ENCODE results near the gene FLCN. TPM values are rescaled to one million over a fixed set of nuclear protein-coding genes. Genes with fewer than 3 reads are reported as not detected.

Gene FLCN
- total and polyA plus RNA-seq, 2 experiments from 2014 or later, result 12.1 to 36.6 TPM

DNA sequence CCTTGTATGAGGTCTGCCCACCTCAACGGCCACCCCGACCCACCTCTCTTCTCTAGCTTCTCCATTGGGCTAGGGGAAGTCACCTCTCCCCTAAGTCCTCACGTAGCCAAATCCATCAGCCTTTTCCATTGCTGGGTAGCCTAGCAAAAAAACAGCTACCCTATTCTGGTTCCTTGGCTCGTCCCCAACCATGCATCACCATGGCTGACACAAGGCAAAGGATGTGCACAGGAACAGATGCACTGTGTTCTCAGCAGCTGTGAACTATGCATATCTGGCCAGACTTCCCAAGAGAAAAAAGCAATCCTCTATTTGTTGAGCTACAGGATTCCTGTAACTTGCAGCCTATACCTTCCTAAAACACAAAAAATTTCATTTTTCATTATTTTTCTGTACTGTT is 22.0 kb upstream of the FLCN start:
- H3K4me3 ChIP-seq, result no peak overlapping the region
- H3K9me3 Mint-ChIP-seq, result no peaks in the 10 kb centered on the region
- H3F3A ChIP-seq (replicated peaks; ENCODE audit: low read depth), result no peaks in the 10 kb centered on the region
- H4K20me1 ChIP-seq (replicated peaks; ENCODE audit: insufficient read depth), result no peaks in the 10 kb centered on the region; the same call in none of the 2 replicates
- no peak overlapping the region for H3K27ac Mint-ChIP-seq
- ATAC-seq, result no peak
- H3K27ac ChIP-seq (ENCODE audit: low read depth), result no peak overlapping the region
- 0 out of 2 replicates have a peak, but pooled peaks cover 3% of the 10 kb centered on the region for H3K79me2 ChIP-seq (replicated peaks; ENCODE audit: insufficient read depth)
- TF ChIP-seq CREB1 (CRISPR knock-in tag; IDR thresholded peaks at IDR 0.05; ENCODE audit: low read depth), result no peak
- no peak for TF ChIP-seq CTCF (conservative IDR thresholded peaks at IDR 0.05; ENCODE audit: low read depth in 2 of 2)
- no peak for TF ChIP-seq NANOG (IDR thresholded peaks at IDR 0.05; ENCODE audit: borderline replicate concordance)
- TF ChIP-seq POLR2AphosphoS5 (IDR thresholded peaks at IDR 0.05; ENCODE audit: low read depth), result no peak
- no peak for TF ChIP-seq STAT1 (IDR thresholded peaks at IDR 0.05; ENCODE audit: unreplicated experiment)
- no peaks in the 10 kb centered on the region for H3K9me2 ChIP-seq (ENCODE audit: insufficient read depth)
- H3K36me3 Mint-ChIP-seq (ENCODE audit: low read depth), result peaks cover 79% of the 10 kb centered on the region
- H3K27me3 Mint-ChIP-seq (ENCODE audit: insufficient read depth, low read depth, poor library complexity), result no peaks in the 10 kb centered on the region
- H3K4me3 Mint-ChIP-seq, result no peak overlapping the region
- no peak overlapping the region for H2AFZ ChIP-seq
- H3K36me3 ChIP-seq (ENCODE audit: insufficient read depth), result peaks cover 41% of the 10 kb centered on the region
- no peaks in the 10 kb centered on the region for H3K4me1 Mint-ChIP-seq
- H3K4me2 ChIP-seq, result no peak overlapping the region
- H3K27me3 ChIP-seq (ENCODE audit: insufficient read depth), result no peaks in the 10 kb centered on the region
- H3K4me1 ChIP-seq (ENCODE audit: insufficient read depth), result no peaks in the 10 kb centered on the region
- no peak for DNase-seq (ENCODE audit: low spot score)

- Mint-ChIP-seq H3K27me3 (ENCODE audit: insufficient read depth, low read depth, poor library complexity) (no peaks in the 10 kb centered on the region), H3K27ac (no peak overlapping the region), H3K4me1 (no peaks in the 10 kb centered on the region), H3K9me3 (no peaks in the 10 kb centered on the region), H3K36me3 (ENCODE audit: low read depth) (peaks cover 81% of the 10 kb centered on the region), H3K4me3 (no peak overlapping the region)
- DNase-seq (ENCODE audit: low spot score) (no peak), ATAC-seq (no peak)
- 0 out of 2 replicates have a peak, but pooled peaks cover 3% of the 10 kb centered on the region for H3K79me2 ChIP-seq (replicated peaks; ENCODE audit: insufficient read depth)
- no peak overlapping the region for H3K4me3 ChIP-seq
- no peak overlapping the region for H2AFZ ChIP-seq
- no peaks in the 10 kb centered on the region for H3F3A ChIP-seq (replicated peaks; ENCODE audit: low read depth)
- H3K4me2 ChIP-seq, result no peak overlapping the region
- no peaks in the 10 kb centered on the region; the same call in none of the 2 replicates for H4K20me1 ChIP-seq (replicated peaks; ENCODE audit: insufficient read depth)
- H3K27me3 ChIP-seq (ENCODE audit: insufficient read depth), result no peaks in the 10 kb centered on the region
- H3K36me3 ChIP-seq (ENCODE audit: insufficient read depth), result peaks cover 44% of the 10 kb centered on the region
- no peak overlapping the region for H3K27ac ChIP-seq (ENCODE audit: low read depth)
- H3K4me1 ChIP-seq (ENCODE audit: insufficient read depth), result no peaks in the 10 kb centered on the region
- no peaks in the 10 kb centered on the region for H3K9me2 ChIP-seq (ENCODE audit: insufficient read depth)
- TF ChIP-seq ZNF114 (CRISPR knock-in tag; IDR thresholded peaks at IDR 0.05) (no peak), POLR2AphosphoS5 (IDR thresholded peaks at IDR 0.05; ENCODE audit: low read depth) (no peak), EZH2phosphoT487 (IDR thresholded peaks at IDR 0.05; ENCODE audit: unreplicated experiment) (no peak), ZNF462 (CRISPR knock-in tag; IDR thresholded peaks at IDR 0.05) (no peak), CTCF (conservative IDR thresholded peaks at IDR 0.05; ENCODE audit: low read depth in 2 of 2) (no peak), ZNF331 (CRISPR knock-in tag; IDR thresholded peaks at IDR 0.05; ENCODE audit: low read depth) (no peak), NANOG (IDR thresholded peaks at IDR 0.05; ENCODE audit: borderline replicate concordance) (no peak), CREB1 (CRISPR knock-in tag; IDR thresholded peaks at IDR 0.05; ENCODE audit: low read depth) (no peak), ETS1 (IDR thresholded peaks at IDR 0.05) (no peak)
Observed at GRCh38 chr17:17258011-17258410, 21.0 kb upstream of the FLCN start.

Measured in GM23338 (cell line).